ENCODE data around the gene JMJD7. TPM values are rescaled to one million over a fixed set of nuclear protein-coding genes. Genes with fewer than 3 reads are reported as not detected.

Gene JMJD7
- total RNA-seq, 1 experiment from 2014 or later: 10.9 TPM

DNA sequence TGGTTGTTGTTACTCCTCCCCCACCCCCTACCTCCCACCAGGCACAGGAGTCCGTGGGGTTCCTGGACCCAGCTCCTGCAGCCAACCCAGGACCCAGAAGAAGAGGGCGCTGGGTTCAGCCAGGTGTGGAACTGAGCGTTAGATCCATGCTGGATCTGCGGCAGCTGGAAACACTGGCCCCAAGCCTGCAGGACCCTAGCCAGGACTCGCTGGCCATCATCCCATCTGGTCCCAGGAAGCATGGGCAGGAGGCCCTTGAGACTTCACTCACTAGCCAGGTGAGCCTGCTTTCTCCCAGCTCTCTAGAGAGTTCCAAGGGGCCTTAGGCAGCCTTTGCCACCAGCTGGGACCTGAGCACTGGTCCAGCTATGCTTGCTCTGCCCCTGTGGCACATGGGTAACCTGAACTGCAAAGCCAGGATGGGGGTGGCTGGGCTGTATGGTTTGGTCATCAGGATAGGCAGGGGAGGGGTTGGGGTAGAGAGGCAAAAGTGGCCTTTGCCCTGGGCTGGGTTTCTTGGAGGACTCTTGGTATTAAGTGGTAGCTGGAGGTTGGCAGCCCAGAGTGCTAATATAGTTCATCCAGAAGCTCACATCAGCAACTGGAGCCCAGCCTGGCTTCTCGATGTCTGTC is 7.0 kb upstream of the JMJD7 start:
- H3K27me3 ChIP-seq (replicated peaks; ENCODE audit: control insufficient read depth, insufficient read depth, low read length): no peaks in the 10 kb centered on the region
- Mint-ChIP-seq H3K9me3 (ENCODE audit: unreplicated experiment) (no peaks in the 10 kb centered on the region), H3K4me3 (ENCODE audit: unreplicated experiment) (no peak overlapping the region), H3K4me1 (ENCODE audit: low read depth, unreplicated experiment) (no peaks in the 10 kb centered on the region), H3K27me3 (ENCODE audit: insufficient read depth, unreplicated experiment) (no peaks in the 10 kb centered on the region), H3K27ac (ENCODE audit: unreplicated experiment) (no peak overlapping the region), H3K36me3 (ENCODE audit: insufficient read depth, unreplicated experiment) (peaks cover 15% of the 10 kb centered on the region)
- TF ChIP-seq, protein P1, sequence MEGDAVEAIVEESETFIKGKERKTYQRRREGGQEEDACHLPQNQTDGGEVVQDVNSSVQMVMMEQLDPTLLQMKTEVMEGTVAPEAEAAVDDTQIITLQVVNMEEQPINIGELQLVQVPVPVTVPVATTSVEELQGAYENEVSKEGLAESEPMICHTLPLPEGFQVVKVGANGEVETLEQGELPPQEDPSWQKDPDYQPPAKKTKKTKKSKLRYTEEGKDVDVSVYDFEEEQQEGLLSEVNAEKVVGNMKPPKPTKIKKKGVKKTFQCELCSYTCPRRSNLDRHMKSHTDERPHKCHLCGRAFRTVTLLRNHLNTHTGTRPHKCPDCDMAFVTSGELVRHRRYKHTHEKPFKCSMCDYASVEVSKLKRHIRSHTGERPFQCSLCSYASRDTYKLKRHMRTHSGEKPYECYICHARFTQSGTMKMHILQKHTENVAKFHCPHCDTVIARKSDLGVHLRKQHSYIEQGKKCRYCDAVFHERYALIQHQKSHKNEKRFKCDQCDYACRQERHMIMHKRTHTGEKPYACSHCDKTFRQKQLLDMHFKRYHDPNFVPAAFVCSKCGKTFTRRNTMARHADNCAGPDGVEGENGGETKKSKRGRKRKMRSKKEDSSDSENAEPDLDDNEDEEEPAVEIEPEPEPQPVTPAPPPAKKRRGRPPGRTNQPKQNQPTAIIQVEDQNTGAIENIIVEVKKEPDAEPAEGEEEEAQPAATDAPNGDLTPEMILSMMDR (IDR thresholded peaks at IDR 0.05; ENCODE audit: insufficient read depth in 1 of 2, low read depth in 1 of 2, low read length in 1 of 2, severe bottlenecking in 1 of 2, unreplicated experiment in 1 of 2): no peak
- POLR2A ChIA-PET: no interaction called here
- H3K4me3 ChIP-seq (ENCODE audit: low read depth, low read length): no peak overlapping the region
- DNase-seq: no peak
- no peaks in the 10 kb centered on the region for H3K9me3 ChIP-seq
- no peaks in the 10 kb centered on the region for H3K4me1 ChIP-seq
- no peaks in the 10 kb centered on the region; the same call in none of the 2 replicates for H3K36me3 ChIP-seq (ENCODE audit: control insufficient read depth, insufficient read depth, low read length)
- no TSS peak for BruUV-seq (replicated peaks)
- intact Hi-C loops (cut with micrococcal nuclease; ENCODE audit: unreplicated experiment): no loop called here
- CTCF ChIA-PET: no interaction called here

DNA sequence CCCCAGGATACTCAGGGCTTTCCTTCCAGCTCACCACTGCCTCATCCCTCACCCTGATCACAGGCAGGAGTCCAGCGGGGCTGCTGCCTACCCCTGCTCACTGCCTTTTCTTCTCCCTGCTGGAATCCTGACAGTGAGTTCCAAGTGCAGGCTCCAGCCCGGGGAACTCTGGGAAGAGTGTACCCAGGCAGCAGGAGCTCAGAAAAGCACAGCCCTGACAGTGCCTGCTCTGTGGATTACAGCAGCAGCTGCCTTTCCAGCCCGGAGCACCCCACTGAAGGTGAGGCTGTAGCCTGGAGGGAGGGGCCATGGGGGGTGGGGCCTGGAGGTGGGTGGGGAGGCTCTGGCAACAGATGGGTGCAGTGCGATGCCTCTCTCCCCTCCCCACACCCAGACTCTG is 6.1 kb upstream of the JMJD7 start:
- ChIA-PET POLR2A (no interaction called here), CTCF (interaction anchor here (0.6 kb wide), 1 partner anchor 120 kb away, joined by 3 read pairs; no protein-coding TSS in a partner anchor)
- Mint-ChIP-seq H3K9me3 (ENCODE audit: unreplicated experiment) (no peaks in the 10 kb centered on the region), H3K27me3 (ENCODE audit: insufficient read depth, unreplicated experiment) (no peaks in the 10 kb centered on the region), H3K4me3 (ENCODE audit: unreplicated experiment) (no peak overlapping the region), H3K36me3 (ENCODE audit: insufficient read depth, unreplicated experiment) (peaks cover 15% of the 10 kb centered on the region), H3K4me1 (ENCODE audit: low read depth, unreplicated experiment) (no peaks in the 10 kb centered on the region), H3K27ac (ENCODE audit: unreplicated experiment) (no peak overlapping the region)
- H3K36me3 ChIP-seq (ENCODE audit: control insufficient read depth, insufficient read depth, low read length): no peaks in the 10 kb centered on the region; the same call in none of the 2 replicates
- H3K27me3 ChIP-seq (replicated peaks; ENCODE audit: control insufficient read depth, insufficient read depth, low read length): no peaks in the 10 kb centered on the region
- no peaks in the 10 kb centered on the region for H3K9me3 ChIP-seq
- H3K4me3 ChIP-seq (ENCODE audit: low read depth, low read length): no peak overlapping the region
- no peaks in the 10 kb centered on the region for H3K4me1 ChIP-seq
- no peak for DNase-seq
- intact Hi-C loops (cut with micrococcal nuclease; ENCODE audit: unreplicated experiment): no loop called here
- TF ChIP-seq, protein P1 (IDR thresholded peaks at IDR 0.05; ENCODE audit: insufficient read depth in 1 of 2, low read depth in 1 of 2, low read length in 1 of 2, severe bottlenecking in 1 of 2, unreplicated experiment in 1 of 2): no peak
- BruUV-seq (replicated peaks): no TSS peak

DNA sequence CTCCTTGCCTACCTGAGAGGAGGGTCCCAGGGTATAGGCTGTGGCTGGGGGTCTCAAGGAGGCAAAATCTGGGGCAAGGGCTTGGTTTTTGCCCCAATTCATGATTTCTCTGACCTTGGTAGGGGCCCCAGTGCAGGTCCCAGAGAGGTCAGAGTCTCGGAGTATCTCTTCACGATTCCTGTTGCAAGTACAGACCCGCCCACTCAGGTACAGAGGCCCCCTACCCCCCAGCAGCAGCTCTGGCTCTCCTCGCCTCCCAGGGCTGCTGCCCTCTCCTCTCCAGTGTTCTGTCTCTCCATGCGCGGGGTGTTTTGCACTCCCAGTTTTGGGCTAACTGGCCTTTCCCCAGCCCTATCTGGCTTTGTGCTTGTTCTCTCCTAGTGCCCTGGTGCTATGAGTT is 5.4 kb upstream of the JMJD7 start:
- CTCF ChIA-PET: no interaction called here
- no peak overlapping the region for H3K4me3 ChIP-seq (ENCODE audit: low read depth, low read length)
- H3K27ac Mint-ChIP-seq (ENCODE audit: unreplicated experiment): no peak overlapping the region
- no TSS peak for BruUV-seq (replicated peaks)
- no peaks in the 10 kb centered on the region for H3K4me1 ChIP-seq
- no peaks in the 10 kb centered on the region; the same call in none of the 2 replicates for H3K36me3 ChIP-seq (ENCODE audit: control insufficient read depth, insufficient read depth, low read length)
- H3K4me3 Mint-ChIP-seq (ENCODE audit: unreplicated experiment): no peak overlapping the region
- H3K27me3 Mint-ChIP-seq (ENCODE audit: insufficient read depth, unreplicated experiment): no peaks in the 10 kb centered on the region
- H3K27me3 ChIP-seq (replicated peaks; ENCODE audit: control insufficient read depth, insufficient read depth, low read length): no peaks in the 10 kb centered on the region
- TF ChIP-seq, protein P1 (IDR thresholded peaks at IDR 0.05; ENCODE audit: insufficient read depth in 1 of 2, low read depth in 1 of 2, low read length in 1 of 2, severe bottlenecking in 1 of 2, unreplicated experiment in 1 of 2): no peak
- H3K4me1 Mint-ChIP-seq (ENCODE audit: low read depth, unreplicated experiment): no peaks in the 10 kb centered on the region
- H3K9me3 Mint-ChIP-seq (ENCODE audit: unreplicated experiment): no peaks in the 10 kb centered on the region
- H3K9me3 ChIP-seq: no peaks in the 10 kb centered on the region
- no peak for DNase-seq
- intact Hi-C loops (cut with micrococcal nuclease; ENCODE audit: unreplicated experiment): no loop called here
- POLR2A ChIA-PET: no interaction called here
- H3K36me3 Mint-ChIP-seq (ENCODE audit: insufficient read depth, unreplicated experiment): peaks cover 15% of the 10 kb centered on the region
